Suprapubic skin (tissue), 4 donors: ENCODE measurements around the gene MRPS15. TPM values are rescaled to one million over a fixed set of nuclear protein-coding genes. Genes with fewer than 3 reads are reported as not detected.

Experiments used
- DNase-seq, 2 donors: peaks; one replicate each; pipeline ENCODE4 v3.0.0-alpha.2; 2019; ENCODE audit warnings: low spot score in 2 of 2
- H3K27ac ChIP-seq: fragments of 200-600 bp; sonication (generic); one replicate; pipeline ENCODE4 v1.5.1; 2019
- H3K27me3 ChIP-seq: fragments of 200-600 bp; sonication (generic); one replicate; pipeline ENCODE4 v1.5.1; 2019
- H3K36me3 ChIP-seq: fragments of 200-600 bp; sonication (generic); one replicate; pipeline ENCODE4 v1.5.1; 2019
- H3K4me1 ChIP-seq: fragments of 200-600 bp; sonication (generic); one replicate; pipeline ENCODE4 v1.5.1; 2019
- H3K4me3 ChIP-seq: fragments of 200-600 bp; sonication (generic); one replicate; pipeline ENCODE4 v1.5.1; 2019; ENCODE audit warnings: mild to moderate bottlenecking
- H3K9me3 ChIP-seq: fragments of 200-600 bp; sonication (generic); one replicate; pipeline ENCODE4 v1.5.1; 2019
- EP300 ChIP-seq: sonication (generic); formaldehyde crosslinking; IDR thresholded peaks from one replicate; pipeline ENCODE4 v1.6.1; 2017; ENCODE audit warnings: antibody characterized with exemption
- POLR2A ChIP-seq, 2 donors: fragments of 450-650 bp; IDR thresholded peaks; one replicate each; pipeline ENCODE4 v1.6.1; 2017; ENCODE audit warnings: antibody characterized with exemption in 2 of 2, mild to moderate bottlenecking in 2 of 2, moderate library complexity in 2 of 2
- POLR2AphosphoS5 ChIP-seq, 3 donors: sonication (generic); formaldehyde crosslinking; IDR thresholded peaks; one replicate each; pipeline ENCODE4 v1.6.1; 2017; ENCODE audit warnings: antibody characterized with exemption in 3 of 3
- WGBS: methylation state at CpG from one replicate; pipeline ENCODE4 v1.1.5; 2018; 5-methylcytosine and 5-hydroxymethylcytosine counted together
- total RNA-seq, 4 donors: library from RNA; depleted of rRNA; stranded (reverse); fragments of >200 nt; gene quantifications; one replicate each; pipeline ENCODE4 v1.1.0, GENCODE V29; 2016
- TF ChIP-seq, protein P1 (sequence below), 2 donors: fragments of 200-600 bp in 1 of 2; fragments of 450-650 bp in 1 of 2; sonication (generic) in 1 of 2; IDR thresholded peaks; one replicate each; pipeline ENCODE4 v1.5.1; 2016 to 2019; ENCODE audit warnings: antibody characterized with exemption in 2 of 2, mild to moderate bottlenecking in 1 of 2, moderate library complexity in 1 of 2

MRPS15 gene
- total RNA-seq, 4 donors from 2014 or later, result 47.7 to 91.3 (median 73.6) TPM

DNA sequence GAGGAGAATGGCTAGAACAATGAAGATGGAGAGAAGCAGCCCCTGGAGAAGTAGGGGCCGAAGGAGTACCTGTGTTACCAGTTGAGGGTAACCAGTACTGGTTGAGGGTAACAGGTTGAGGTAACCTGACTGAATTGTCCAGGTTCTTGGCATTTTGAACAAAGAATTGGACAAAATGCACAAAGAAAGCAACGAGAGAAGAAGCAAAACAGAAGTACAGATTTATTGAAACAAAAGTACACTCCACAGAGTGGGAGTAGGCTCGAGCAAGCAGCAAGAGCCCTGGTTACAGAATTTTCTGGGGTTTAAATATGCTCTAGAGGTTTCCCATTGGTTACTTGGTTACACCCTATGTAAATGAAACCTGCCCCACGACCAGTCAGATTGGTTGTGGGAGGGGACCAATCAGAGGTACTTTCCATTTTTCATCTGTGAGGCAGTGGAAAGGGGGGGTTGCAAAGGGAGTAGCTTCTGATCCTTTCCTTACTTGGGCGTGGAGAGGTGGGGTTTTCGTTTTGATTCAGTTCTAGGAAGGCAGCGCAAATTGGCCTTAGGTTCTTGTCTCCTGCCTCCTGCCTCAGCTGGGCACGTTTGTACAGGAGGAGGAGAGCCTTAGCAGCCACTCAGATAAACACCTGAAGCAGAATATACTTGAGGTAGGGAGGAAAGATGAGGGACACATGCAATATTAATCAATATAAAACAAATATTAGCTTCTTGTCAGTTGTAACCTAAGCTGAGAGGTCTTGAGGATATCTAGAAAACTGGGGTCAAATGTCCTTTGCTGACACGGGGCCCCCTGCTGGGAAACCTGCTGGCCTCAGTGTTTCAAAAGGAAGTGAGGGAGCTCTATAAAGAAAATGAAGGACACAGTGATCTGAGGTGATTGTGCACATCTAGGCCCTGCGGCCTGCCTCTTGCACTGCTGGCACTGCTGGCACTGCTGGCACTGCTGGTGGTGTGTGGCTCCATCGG, 52.2 kb downstream of the MRPS15 start:
- TF ChIP-seq POLR2A (IDR thresholded peaks at IDR 0.05), result no peak
- TF ChIP-seq, protein P1, sequence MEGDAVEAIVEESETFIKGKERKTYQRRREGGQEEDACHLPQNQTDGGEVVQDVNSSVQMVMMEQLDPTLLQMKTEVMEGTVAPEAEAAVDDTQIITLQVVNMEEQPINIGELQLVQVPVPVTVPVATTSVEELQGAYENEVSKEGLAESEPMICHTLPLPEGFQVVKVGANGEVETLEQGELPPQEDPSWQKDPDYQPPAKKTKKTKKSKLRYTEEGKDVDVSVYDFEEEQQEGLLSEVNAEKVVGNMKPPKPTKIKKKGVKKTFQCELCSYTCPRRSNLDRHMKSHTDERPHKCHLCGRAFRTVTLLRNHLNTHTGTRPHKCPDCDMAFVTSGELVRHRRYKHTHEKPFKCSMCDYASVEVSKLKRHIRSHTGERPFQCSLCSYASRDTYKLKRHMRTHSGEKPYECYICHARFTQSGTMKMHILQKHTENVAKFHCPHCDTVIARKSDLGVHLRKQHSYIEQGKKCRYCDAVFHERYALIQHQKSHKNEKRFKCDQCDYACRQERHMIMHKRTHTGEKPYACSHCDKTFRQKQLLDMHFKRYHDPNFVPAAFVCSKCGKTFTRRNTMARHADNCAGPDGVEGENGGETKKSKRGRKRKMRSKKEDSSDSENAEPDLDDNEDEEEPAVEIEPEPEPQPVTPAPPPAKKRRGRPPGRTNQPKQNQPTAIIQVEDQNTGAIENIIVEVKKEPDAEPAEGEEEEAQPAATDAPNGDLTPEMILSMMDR (IDR thresholded peaks at IDR 0.05), result no peak
- no peak for TF ChIP-seq POLR2AphosphoS5 (IDR thresholded peaks at IDR 0.05)
- TF ChIP-seq EP300, result no peak
- no peak overlapping the region for H3K27ac ChIP-seq
- no peak for DNase-seq

DNA sequence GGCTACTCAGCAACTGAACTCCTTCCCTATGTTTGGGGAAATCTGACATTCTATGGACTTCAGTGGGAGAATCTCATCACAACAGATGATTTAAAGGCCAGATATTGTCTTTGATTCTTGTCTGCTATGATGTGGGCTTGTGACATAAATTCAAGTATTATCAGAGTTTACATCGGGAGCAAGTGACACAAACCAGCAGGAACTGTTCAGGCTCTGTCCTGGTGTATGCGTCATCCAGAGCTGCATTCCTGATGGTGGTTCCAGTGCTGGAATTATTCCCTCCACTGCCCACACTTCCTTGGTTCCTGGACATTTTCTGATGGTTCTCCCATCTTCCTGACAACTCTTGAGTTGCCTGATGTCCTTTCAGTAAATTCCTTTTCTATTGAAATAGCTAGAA, 55.7 kb downstream of the MRPS15 start:
- H3K36me3 ChIP-seq, result no peaks in the 10 kb centered on the region
- H3K4me1 ChIP-seq, result no peaks in the 10 kb centered on the region
- WGBS, result 60% methylated on average over 2 of the region's 2 CpGs
- no peak for DNase-seq
- no peaks in the 10 kb centered on the region for H3K9me3 ChIP-seq
- no peak overlapping the region for H3K4me3 ChIP-seq
- no peak for TF ChIP-seq EP300
- H3K27ac ChIP-seq, result no peak overlapping the region
- no peaks in the 10 kb centered on the region for H3K27me3 ChIP-seq

More for the DNA sequence above, 52.2 kb downstream of the MRPS15 start:
- Histone ChIP-seq H3K9me3 (no peaks in the 10 kb centered on the region), H3K4me3 (no peak overlapping the region), H3K27me3 (no peaks in the 10 kb centered on the region), H3K4me1 (no peaks in the 10 kb centered on the region), H3K36me3 (peaks cover 4% of the 10 kb centered on the region)
- WGBS, result 45% methylated on average over 11 of the region's 11 CpGs

DNA sequence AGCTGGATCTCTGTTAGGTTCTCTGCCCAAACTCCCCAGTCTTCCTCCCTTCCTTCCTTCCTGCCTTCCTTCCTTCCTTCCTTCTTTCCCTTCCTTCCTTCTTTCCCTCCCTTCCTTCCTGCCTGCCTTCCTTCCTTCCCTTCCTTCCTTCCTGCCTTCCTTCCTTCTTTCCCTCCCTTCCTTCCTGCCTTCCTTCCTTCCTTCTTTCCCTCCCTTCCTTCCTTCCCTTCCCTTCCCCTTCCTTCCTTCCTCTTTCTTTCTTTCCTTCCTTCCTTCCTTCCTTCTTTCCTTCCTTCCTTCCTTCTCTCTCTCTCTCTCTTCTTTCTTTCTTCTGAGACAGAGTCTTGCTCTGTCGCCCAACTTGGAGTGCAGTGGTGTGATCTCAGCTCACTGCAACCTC, 57.7 kb downstream of the MRPS15 start:
- no peak for DNase-seq
- Histone ChIP-seq H3K36me3 (no peaks in the 10 kb centered on the region), H3K9me3 (no peaks in the 10 kb centered on the region), H3K4me1 (peaks cover 4% of the 10 kb centered on the region), H3K27ac (no peak overlapping the region), H3K4me3 (no peak overlapping the region), H3K27me3 (no peaks in the 10 kb centered on the region)
- TF ChIP-seq POLR2AphosphoS5 (IDR thresholded peaks at IDR 0.05) (no peak), EP300 (no peak), POLR2A (IDR thresholded peaks at IDR 0.05) (no peak)
- TF ChIP-seq, protein P1 (IDR thresholded peaks at IDR 0.05), result no peak
- WGBS, result 89% methylated on average over 1 of the region's 1 CpG

Other genes starting within 250 kb of the MRPS15 start
- 10 to 100 TPM; 73.3 to 93.3 (median 78.2) TPM for gene THRAP3, start 239.9 kb downstream of the MRPS15 start, total RNA-seq
- gene SH3D21, start 158.0 kb downstream of the MRPS15 start, total RNA-seq, result 10 to 100 TPM in 3 of 4 donors, 1 to 10 TPM in 1; 6.0 to 26.6 (median 16.0) TPM
- gene EVA1B, start 140.7 kb downstream of the MRPS15 start, total RNA-seq, result 10 to 100 TPM; 13.3 to 28.0 (median 19.2) TPM
- gene STK40, start 78.5 kb downstream of the MRPS15 start, total RNA-seq, result 10 to 100 TPM; 29.0 to 69.5 (median 51.8) TPM
- gene LSM10, start 66.5 kb downstream of the MRPS15 start, total RNA-seq, result 10 to 100 TPM; 19.2 to 22.6 (median 21.4) TPM
- 10 to 100 TPM in 2 of 4 donors, 1 to 10 TPM in 2; 3.8 to 15.4 (median 7.9) TPM for gene OSCP1, start 13.9 kb downstream of the MRPS15 start, total RNA-seq
- 1 to 10 TPM in 3 of 4 donors, under 1 TPM in 1; 0.60 to 2.7 (median 2.1) TPM for gene CSF3R, start 18.5 kb upstream of the MRPS15 start, total RNA-seq